HAP-1 (cell line): ENCODE measurements around the gene PECR.

Source experiments
- DNase-seq, 2 experiments: peaks; one replicate each; pipeline ENCODE4 v3.0.0-alpha.2; 2016 to 2020; ENCODE audit warnings: low spot score in 2 of 2
- H3K27me3 ChIP-seq: fragments of 250-450 bp; sonication (Bioruptor Pico); 2 replicates; pipeline ENCODE4 v1.5.1; 2020; ENCODE audit warnings: low read depth, mild to moderate bottlenecking, moderate library complexity
- H3K36me3 ChIP-seq: fragments of 250-450 bp; sonication (Bioruptor Pico); replicated peaks from 2 replicates; pipeline ENCODE4 v1.5.1; 2020; ENCODE audit warnings: mild to moderate bottlenecking
- H3K4me1 ChIP-seq: fragments of 250-450 bp; sonication (Bioruptor Pico); 2 replicates; pipeline ENCODE4 v1.5.1; 2020; ENCODE audit warnings: mild to moderate bottlenecking
- H3K4me3 ChIP-seq: fragments of 250-450 bp; sonication (Bioruptor Pico); 2 replicates; pipeline ENCODE4 v1.5.1; 2020; ENCODE audit warnings: mild to moderate bottlenecking, moderate library complexity
- H3K9me3 ChIP-seq: fragments of 250-450 bp; sonication (Bioruptor Pico); 2 replicates; pipeline ENCODE4 v1.5.1; 2020; ENCODE audit warnings: mild to moderate bottlenecking, moderate library complexity
- in situ Hi-C: fragments of 300-500 bp; cut with MboI; formaldehyde crosslinking; loops from 3 replicates; pipeline ENCODE4 v1.14.3; 2020; ENCODE audit warnings: low sequenced_read_pairs, inconsistent platforms, mixed read lengths

The PECR gene

DNA sequence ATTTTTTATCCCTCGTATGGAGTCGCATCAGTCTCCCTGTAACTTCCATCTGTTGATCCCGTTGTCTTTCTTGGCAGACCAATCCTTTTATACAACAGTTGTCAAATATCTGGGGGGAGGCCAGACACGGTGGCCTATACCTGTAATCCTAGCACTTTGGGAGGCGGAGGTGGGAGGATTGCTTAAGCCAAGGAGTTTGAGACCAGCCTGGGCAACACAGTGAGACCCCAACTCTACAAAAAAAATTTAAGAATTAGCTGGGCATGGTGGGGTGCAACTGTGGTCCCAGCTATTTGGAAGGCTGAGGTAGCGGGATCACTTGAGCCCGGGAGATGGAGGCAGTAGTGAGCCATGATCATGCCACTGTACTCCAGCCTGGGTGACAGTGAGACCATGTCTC is 29.5 kb upstream of the PECR start:
- no peak overlapping the region for H3K4me3 ChIP-seq
- peaks cover 33% of the 10 kb centered on the region for H3K4me1 ChIP-seq
- in situ Hi-C loops: no loop called here
- DNase-seq: no peak
- no peaks in the 10 kb centered on the region for H3K9me3 ChIP-seq
- H3K27me3 ChIP-seq: no peaks in the 10 kb centered on the region
- peaks cover 55% of the 10 kb centered on the region for H3K36me3 ChIP-seq

DNA sequence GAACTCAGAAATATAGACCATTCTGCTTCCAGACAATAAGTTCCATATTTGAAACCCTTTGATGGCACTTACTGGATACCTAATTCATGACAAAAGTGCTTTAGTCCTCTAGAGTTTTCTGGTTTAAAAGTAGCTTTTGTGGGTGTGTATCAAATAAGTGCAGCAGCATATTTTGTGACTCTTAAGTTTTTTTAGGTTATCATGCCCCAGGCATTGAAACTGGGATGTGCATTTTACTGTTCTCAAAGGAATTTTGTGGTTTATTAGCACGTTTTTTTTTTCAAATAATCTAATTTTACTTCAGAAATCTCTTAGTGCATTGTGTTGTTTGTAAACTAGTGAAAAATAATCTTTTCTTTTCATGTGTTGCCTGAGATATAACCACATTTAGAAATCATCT is 29.0 kb upstream of the PECR start:
- in situ Hi-C loops: no loop called here
- H3K36me3 ChIP-seq: peaks cover 50% of the 10 kb centered on the region
- H3K9me3 ChIP-seq: no peaks in the 10 kb centered on the region
- no peak for DNase-seq
- no peaks in the 10 kb centered on the region for H3K27me3 ChIP-seq
- H3K4me1 ChIP-seq: peaks cover 28% of the 10 kb centered on the region
- H3K4me3 ChIP-seq: peak overlapping the region; percentile 91

DNA sequence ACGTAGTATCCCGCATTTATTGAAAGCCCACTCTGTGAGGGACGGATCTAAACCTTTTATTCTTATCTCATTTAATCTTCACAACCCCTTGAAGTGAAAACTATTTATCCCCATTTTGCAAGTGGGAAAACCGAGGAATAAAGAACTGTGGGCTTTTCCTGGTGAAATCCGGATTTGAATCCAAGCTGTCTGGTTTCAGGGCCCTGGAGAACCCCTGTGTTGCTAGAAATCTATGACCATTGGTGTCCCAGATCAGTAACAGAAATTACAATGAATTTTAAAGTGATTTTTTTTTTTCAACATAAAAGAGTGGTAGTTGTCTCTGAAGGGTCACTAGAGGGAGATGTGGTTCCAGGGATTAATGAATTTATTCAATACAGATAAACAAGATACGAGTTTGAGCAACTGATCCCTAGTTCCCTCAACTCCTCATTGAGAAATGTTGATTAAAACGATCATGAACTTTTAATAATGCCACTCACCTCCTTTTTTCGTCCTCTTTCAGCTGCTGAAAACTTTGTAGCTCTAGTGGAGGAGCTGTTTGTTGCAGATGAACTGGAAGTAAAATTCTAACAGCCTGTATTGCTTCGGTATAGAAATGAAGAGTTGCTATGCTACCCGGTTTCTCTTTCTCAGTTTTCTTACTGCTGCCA is 28.5 kb upstream of the PECR start:
- peaks cover 45% of the 10 kb centered on the region for H3K36me3 ChIP-seq
- H3K9me3 ChIP-seq: no peaks in the 10 kb centered on the region
- in situ Hi-C loops: no loop called here
- peak overlapping the region; percentile 91 for H3K4me3 ChIP-seq
- DNase-seq: peak in 1 of 2 experiments; percentile 49
- no peaks in the 10 kb centered on the region for H3K27me3 ChIP-seq
- peaks cover 22% of the 10 kb centered on the region for H3K4me1 ChIP-seq

DNA sequence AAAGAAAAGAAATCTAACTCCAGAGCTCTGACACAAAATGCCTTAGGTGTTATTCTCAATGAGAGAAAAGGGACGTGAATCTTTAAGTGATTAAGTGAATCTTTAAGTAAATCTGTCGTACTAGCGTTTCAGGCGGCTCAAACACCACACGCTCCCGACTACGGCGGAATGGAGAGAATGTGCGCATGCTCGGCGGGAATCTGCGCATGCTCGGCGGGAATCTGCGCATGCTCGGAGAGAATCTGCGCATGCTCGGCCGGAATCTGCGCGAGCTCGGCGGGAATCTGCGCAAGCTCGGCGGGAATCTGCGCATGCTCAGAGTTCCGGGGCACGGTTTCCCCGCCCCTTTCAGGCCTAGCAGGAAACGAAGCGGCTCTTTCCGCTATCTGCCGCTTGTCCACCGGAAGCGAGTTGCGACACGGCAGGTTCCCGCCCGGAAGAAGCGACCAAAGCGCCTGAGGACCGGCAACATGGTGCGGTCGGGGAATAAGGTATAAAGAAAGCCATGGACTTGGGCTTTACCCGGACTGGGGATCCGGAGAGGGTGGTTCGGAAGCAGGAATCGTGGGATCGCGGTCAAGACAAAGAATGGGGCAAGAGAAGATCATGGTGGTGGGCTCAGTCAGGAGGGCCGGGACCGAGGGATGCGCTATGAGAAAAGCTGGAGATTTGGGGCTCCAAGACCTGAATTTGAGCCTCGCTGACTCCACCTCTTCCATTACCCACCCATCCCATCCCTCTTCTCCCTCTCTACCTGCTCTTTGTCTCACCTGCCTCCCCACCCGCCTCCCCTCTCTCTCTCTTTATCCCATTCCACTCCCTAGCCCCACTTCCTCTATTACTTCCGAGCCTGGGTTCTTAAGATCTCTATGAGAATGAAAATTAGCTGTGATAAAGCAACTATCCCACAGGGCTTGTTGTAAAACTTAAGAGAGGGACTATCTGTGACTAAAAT is 27.6 kb upstream of the PECR start, which contains the start of gene XRCC5:
Gene XRCC5, plus strand, starts transcription at position 382 of the 955 bp plus-strand sequence. Its CDS starts 89 bp downstream, at position 471.
- DNase-seq: peak; percentile 91 to 96
- in situ Hi-C loops: no loop called here
- peaks cover 18% of the 10 kb centered on the region for H3K4me1 ChIP-seq
- no peaks in the 10 kb centered on the region for H3K27me3 ChIP-seq
- H3K4me3 ChIP-seq: peak within 1 kb of the TSS; percentile 91
- peaks cover 40% of the 10 kb centered on the region for H3K36me3 ChIP-seq
- H3K9me3 ChIP-seq: no peaks in the 10 kb centered on the region

DNA sequence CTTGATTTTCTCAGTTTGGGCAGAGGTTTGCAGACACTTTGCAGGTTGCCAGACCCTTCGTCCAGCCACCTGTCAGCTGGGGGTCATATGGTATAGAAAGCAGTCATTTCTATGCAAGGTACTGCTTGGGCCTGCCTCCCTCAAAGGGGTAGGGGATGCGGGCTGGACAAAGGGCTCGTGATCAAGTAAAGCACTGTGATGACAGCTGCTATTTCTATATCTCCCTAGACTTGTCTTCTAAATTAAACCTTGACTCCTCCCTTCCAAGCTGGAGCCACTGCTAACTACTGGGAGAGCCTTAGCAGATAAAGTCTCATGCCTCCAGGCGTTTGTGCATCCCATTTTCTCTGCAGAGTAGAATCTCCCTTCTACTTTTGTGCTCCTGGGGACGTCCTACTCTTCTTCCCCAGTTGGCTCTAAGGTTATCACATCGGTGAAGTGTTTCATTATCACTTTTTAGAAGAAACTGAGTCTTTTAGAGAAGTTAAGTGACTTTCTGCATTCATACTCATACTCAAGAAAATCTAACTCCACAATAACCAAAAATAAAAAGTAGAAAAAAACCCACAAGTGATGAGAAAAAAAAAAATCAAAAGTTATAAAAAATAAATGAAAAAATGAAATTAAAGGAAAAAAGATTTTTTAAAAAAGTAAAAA is 26.8 kb upstream of the PECR start:
- peak overlapping the region; percentile 91 for H3K4me3 ChIP-seq
- peaks cover 32% of the 10 kb centered on the region for H3K36me3 ChIP-seq
- no peaks in the 10 kb centered on the region for H3K9me3 ChIP-seq
- in situ Hi-C loops: no loop called here
- no peaks in the 10 kb centered on the region for H3K27me3 ChIP-seq
- peak; percentile 20 to 25 for DNase-seq
- H3K4me1 ChIP-seq: peaks cover 17% of the 10 kb centered on the region

DNA sequence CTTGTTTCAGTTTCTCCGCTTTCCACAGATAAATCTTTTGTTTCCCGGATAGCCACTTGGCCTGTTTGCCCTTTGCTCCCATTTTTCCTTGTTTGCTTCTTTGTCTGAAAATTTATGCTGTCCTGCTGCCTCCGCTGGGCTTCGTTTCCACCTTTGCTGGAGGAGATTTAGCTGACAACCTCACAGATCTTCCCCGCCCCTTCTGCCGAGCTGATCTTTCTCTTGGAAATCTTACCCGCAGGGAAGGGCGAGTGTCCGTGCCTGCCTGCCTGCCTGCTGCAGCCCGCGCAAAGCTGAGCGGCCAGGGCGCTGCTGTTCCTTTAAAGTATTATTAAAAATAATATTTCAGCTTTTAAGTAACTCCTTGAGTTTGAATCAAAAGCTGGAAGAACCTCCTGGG is 26.2 kb upstream of the PECR start:
- in situ Hi-C loops: no loop called here
- Histone ChIP-seq H3K4me3 (no peak overlapping the region), H3K9me3 (no peaks in the 10 kb centered on the region), H3K36me3 (peaks cover 25% of the 10 kb centered on the region), H3K4me1 (peaks cover 17% of the 10 kb centered on the region), H3K27me3 (no peaks in the 10 kb centered on the region)
- peak in 1 of 2 experiments; percentile 18 for DNase-seq

DNA sequence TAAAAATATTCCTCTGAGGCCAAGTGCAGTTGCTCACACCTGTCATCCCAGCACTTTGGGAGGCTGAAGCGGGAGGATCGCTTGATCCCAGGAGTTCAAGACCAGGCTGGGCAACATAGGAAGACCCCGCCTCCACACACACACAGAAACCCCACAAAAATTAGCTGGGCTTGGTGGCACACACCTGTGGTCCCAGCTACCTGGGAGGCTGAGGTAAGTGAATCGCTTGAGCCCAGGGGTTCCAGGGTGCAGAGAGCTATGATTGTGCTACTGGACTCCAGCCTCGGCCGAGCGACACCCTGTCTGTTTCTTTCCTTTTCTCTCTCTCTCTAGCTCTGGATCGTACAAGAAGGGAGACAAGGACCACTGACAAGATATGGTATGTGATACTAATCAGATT is 25.7 kb upstream of the PECR start:
- Histone ChIP-seq H3K9me3 (no peaks in the 10 kb centered on the region), H3K36me3 (peaks cover 21% of the 10 kb centered on the region), H3K4me3 (no peak overlapping the region), H3K27me3 (no peaks in the 10 kb centered on the region), H3K4me1 (peaks cover 17% of the 10 kb centered on the region)
- no peak for DNase-seq
- in situ Hi-C loops: no loop called here

DNA sequence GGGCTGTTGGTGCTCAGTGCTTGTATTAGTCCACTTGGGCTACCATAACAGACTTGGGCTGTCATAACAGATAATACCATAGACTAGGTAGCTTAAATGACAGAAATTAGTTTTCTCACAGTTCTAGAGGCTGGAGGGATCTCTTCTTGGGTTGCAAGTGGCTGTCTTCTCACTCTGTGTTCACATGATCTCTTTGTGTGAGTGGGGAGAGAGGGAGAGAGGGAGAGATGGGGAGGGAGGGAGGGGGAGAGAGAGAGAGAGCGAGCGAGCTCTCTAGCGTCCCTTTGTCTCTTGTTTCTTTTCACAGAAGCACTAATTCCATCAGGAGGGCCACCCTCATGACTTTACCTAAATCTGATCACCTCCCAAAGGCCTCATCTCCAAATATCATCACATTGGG is 23.1 kb upstream of the PECR start:
- in situ Hi-C loops: no loop called here
- Histone ChIP-seq H3K4me3 (no peak overlapping the region), H3K36me3 (no peaks in the 10 kb centered on the region), H3K4me1 (peaks cover 8% of the 10 kb centered on the region), H3K27me3 (no peaks in the 10 kb centered on the region), H3K9me3 (no peaks in the 10 kb centered on the region)
- DNase-seq: no peak

DNA sequence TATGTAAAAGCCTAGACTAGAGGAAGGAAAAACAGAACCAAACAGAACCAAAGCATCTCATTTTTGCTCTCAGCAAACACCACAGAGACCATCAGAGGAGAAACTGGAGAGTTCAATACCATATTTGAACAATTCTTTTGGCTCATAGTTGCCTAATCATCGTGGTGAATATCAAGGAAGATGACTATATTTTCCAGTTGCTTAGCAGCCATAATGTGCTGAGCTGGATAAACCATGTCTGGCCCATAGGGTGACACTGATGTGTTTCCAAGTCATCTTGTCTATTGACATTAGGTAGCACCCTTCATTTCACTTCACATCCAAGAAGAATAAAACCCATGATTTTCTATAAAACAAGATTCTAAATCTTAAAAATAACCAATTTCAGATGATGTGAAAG is 21.6 kb upstream of the PECR start:
- DNase-seq: no peak
- H3K27me3 ChIP-seq: no peaks in the 10 kb centered on the region
- no peak overlapping the region for H3K4me3 ChIP-seq
- in situ Hi-C loops: no loop called here
- H3K9me3 ChIP-seq: no peaks in the 10 kb centered on the region
- H3K4me1 ChIP-seq: peaks cover 2% of the 10 kb centered on the region; the same call in 1 of the 2 replicates
- no peaks in the 10 kb centered on the region for H3K36me3 ChIP-seq

DNA sequence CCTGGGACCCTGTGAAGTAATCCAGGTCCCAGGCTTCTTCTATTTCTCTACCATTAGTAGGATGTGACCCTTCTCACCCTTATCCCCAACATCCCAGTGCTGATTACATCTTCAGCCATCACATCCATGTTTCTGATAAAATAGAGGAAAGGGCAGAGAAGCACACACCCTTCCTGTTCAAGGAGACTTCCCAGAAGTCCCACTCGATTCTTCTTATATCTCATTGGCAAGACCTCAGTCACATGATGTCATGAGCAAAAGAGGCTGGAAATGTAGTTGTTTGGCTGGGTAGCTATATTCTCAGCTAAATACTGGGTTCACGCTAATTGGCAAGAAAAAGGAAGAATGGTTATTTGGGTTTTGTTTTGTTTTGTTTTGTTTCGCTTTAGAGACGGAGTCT is 19.5 kb upstream of the PECR start:
- no peak overlapping the region for H3K4me3 ChIP-seq
- H3K9me3 ChIP-seq: no peaks in the 10 kb centered on the region
- no peak for DNase-seq
- H3K4me1 ChIP-seq: no peaks in the 10 kb centered on the region
- H3K36me3 ChIP-seq: no peaks in the 10 kb centered on the region
- H3K27me3 ChIP-seq: no peaks in the 10 kb centered on the region
- in situ Hi-C loops: no loop called here

DNA sequence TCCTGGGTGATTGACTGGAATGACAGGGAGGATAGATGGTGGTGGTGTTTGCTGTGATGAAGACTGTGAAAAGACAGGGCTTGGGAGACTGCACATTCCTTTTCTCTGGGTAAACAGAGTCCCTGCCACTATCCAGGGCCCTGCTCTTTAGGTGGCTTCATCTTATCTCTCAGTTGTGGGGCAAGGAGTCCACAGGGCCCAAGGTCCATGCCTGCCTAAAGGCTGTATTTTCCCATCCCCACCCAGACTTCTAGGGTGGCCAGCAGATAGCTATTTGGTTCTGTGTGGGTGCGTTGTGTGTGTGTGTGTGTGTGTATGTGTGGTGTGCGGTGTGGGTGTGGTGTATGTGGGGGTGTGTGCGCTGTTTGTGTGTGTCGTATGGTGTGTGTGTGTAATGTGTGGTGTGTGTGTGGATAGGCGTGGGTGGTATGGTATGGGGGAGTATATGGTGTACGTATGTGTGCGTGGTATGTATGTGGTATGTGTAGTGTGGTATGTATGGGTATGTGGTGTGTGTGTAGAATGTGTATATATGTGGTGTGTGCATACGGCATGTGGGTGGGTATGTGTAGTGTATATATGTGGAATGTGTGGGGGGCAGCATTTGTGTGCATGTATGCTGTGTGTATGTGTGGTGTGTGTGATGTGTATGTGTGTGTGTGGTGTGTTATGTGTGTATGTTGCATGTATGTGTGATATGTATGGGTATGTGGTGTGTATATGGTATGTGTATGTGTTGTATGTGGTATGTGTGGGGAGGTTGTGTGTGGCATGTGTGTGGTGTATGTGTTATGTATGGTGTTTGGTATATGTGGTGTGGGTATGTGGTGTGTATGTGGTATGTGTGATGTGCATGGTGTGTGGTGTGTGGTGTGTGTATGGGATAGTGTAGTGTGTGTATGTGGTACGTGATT is 17.1 kb upstream of the PECR start:
- DNase-seq: no peak
- H3K36me3 ChIP-seq: no peaks in the 10 kb centered on the region
- H3K4me1 ChIP-seq: no peaks in the 10 kb centered on the region
- in situ Hi-C loops: no loop called here
- no peaks in the 10 kb centered on the region for H3K9me3 ChIP-seq
- no peaks in the 10 kb centered on the region for H3K27me3 ChIP-seq
- no peak overlapping the region for H3K4me3 ChIP-seq

DNA sequence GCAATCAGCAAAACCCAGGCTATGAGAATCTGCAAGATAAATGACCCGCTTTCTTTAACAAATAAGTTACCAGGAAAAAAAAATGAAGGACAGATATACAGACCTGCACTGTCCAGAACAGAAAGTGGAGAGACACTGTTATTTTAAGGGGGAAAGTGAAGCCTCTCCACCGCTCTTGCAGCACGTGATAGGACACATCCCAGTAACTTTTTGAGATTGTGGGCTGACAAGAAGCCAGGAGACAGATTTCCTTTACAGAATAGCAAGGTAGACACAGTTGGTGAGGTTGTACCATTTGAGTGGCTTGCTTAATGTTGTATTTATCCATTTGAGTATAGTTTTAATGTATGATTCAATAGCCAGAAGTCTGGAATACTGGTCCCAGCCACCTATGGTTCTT is 13.1 kb upstream of the PECR start:
- H3K9me3 ChIP-seq: no peaks in the 10 kb centered on the region
- in situ Hi-C loops: no loop called here
- H3K27me3 ChIP-seq: no peaks in the 10 kb centered on the region

DNA sequence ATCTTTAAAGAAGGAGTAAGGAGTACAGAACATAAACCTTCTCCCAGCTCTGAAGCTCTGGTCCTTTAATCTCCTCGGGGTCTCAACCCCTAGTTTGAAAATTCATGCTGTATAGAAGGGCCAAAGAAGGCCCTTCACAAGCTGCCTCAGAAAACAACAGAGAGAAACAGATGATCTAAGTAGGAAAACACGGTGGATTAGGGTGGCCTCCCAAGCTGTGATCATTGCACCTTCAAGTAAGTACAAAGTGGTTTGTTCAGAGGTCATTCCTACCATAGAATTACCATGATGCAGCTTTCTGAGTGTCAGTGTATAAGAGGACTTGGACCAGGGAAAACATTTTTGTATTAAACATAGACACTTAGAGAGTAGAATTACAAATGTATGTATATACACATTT is 11.0 kb upstream of the PECR start:
- Histone ChIP-seq H3K36me3 (no peaks in the 10 kb centered on the region), H3K27me3 (no peaks in the 10 kb centered on the region), H3K4me3 (no peak overlapping the region), H3K4me1 (no peaks in the 10 kb centered on the region), H3K9me3 (no peaks in the 10 kb centered on the region)
- no peak for DNase-seq
- in situ Hi-C loops: no loop called here

More for the DNA sequence above, 13.1 kb upstream of the PECR start:
- DNase-seq: no peak
- H3K4me3 ChIP-seq: no peak overlapping the region
- H3K36me3 ChIP-seq: no peaks in the 10 kb centered on the region
- no peaks in the 10 kb centered on the region for H3K4me1 ChIP-seq
